Parietal lobe (tissue), 1 donor: Measurements from ENCODE around the gene TMEM38B. TPM values are rescaled to one million over a fixed set of nuclear protein-coding genes. Genes with fewer than 3 reads are reported as not detected.

Experiments
- total RNA-seq: library from RNA; depleted of rRNA; stranded (reverse); fragments of >200 nt; gene quantifications from one replicate; pipeline ENCODE4 v1.2.3, GENCODE V29; 2014

The TMEM38B gene
- 17.5 TPM for total RNA-seq

GRCh38 chr9:105694190-105694847 lies at the start of gene TMEM38B:
TMEM38B (plus strand) TSS chr9:105694541; CDS start chr9:105694661, 120 bp downstream.

DNA sequence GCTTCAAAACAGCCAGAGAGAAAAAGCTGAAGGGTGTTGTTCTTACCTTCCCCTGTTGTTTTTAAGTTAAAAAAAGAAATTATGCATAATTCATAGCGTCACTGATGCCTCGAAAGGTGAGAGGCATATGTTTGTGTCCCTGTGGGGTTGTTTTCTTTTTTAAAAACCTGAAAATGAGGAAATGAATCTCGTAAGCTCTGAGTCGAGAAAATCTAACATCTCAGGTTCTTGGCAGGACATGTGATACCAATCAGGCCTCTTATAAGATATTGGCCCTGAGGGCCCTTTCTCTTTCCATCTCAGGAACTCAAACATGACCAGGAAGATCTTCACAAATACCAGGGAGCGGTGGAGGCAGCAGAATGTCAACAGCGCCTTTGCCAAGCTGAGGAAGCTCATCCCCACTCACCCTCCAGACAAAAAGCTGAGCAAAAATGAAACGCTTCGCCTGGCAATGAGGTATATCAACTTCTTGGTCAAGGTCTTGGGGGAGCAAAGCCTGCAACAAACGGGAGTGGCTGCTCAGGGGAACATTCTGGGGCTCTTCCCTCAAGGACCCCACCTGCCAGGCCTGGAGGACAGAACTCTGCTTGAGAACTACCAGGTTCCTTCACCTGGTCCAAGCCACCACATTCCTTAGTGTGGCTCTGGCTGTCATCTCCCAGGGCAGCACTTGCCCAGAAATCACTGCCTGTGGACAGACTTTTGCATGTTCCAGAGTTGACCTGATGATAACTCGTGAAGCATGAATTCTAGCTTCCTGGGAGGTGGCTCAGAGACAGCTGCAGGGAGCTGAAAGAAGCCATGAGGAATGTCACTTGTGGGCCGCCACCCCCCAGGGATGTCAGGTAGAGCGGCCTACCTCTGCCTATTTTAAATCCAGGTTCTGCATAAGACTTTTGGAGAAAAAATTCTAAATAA lies 31.9 kb upstream of the TMEM38B start, which contains the start of gene TAL2:
Gene TAL2 (plus strand): TSS at position 274 of the 921 bp plus-strand sequence. CDS start 40 bp downstream, at position 314.

Other genes with a start within 250 kb of the TMEM38B start
- 127 TPM for gene FSD1L, start 246.5 kb upstream of the TMEM38B start, total RNA-seq
- 47.3 TPM for gene FKTN, start 136.4 kb upstream of the TMEM38B start, total RNA-seq
- 6.3 TPM for gene TAL2, start 32.1 kb upstream of the TMEM38B start, total RNA-seq